Fibroblast of peridontal ligament (primary cell): Measurements from ENCODE around the gene DSCAML1.
A peak's percentile ranks its signal among the peaks of the same experiment; 100 is the strongest.

ENCODE experiments used
- DNase-seq: peaks from one replicate; pipeline ENCODE4 v3.0.0-alpha.2; 2010; ENCODE audit errors: extremely low read depth

Gene DSCAML1, protein sequence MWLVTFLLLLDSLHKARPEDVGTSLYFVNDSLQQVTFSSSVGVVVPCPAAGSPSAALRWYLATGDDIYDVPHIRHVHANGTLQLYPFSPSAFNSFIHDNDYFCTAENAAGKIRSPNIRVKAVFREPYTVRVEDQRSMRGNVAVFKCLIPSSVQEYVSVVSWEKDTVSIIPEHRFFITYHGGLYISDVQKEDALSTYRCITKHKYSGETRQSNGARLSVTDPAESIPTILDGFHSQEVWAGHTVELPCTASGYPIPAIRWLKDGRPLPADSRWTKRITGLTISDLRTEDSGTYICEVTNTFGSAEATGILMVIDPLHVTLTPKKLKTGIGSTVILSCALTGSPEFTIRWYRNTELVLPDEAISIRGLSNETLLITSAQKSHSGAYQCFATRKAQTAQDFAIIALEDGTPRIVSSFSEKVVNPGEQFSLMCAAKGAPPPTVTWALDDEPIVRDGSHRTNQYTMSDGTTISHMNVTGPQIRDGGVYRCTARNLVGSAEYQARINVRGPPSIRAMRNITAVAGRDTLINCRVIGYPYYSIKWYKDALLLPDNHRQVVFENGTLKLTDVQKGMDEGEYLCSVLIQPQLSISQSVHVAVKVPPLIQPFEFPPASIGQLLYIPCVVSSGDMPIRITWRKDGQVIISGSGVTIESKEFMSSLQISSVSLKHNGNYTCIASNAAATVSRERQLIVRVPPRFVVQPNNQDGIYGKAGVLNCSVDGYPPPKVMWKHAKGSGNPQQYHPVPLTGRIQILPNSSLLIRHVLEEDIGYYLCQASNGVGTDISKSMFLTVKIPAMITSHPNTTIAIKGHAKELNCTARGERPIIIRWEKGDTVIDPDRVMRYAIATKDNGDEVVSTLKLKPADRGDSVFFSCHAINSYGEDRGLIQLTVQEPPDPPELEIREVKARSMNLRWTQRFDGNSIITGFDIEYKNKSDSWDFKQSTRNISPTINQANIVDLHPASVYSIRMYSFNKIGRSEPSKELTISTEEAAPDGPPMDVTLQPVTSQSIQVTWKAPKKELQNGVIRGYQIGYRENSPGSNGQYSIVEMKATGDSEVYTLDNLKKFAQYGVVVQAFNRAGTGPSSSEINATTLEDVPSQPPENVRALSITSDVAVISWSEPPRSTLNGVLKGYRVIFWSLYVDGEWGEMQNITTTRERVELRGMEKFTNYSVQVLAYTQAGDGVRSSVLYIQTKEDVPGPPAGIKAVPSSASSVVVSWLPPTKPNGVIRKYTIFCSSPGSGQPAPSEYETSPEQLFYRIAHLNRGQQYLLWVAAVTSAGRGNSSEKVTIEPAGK (N-terminal part only)

GRCh38 chr11:117796872-117797529 is at the start of gene DSCAML1:
DSCAML1 (minus strand) TSS chr11:117797216; CDS start chr11:117797079, 137 bp downstream.
- no peak for DNase-seq

GRCh38 chr11:117843666-117844484 is 46.9 kb upstream of the DSCAML1 start:
- DNase-seq, result peak; percentile 68

- DNase-seq, result no peak
These were observed 45.3 kb upstream of the DSCAML1 start for GRCh38 chr11:117842131-117842941.

DNA sequence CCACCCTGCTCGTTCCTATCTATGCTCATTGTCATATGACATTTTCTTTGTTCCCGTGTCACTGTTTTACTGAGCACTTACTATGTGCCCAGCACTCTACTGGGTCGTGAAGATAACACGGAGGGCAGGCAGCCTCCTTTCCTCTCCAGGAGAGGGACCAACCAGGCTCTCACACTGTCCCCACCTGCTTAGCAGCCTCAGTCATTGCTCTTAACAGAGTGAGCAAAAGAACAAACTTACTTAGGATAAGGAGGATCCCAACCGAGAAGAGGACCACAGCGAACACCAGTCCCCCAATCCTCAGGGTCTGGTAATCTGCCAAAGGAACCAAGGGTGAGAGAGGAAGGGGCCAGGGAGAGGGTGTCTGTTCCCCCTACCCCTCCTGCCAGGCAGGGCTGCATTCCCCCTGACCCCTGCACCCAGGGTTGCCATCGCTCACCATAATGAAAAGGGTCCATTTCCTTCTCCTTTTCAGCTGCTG is 44.6 kb upstream of the DSCAML1 start:
- DNase-seq, result no peak

DNA sequence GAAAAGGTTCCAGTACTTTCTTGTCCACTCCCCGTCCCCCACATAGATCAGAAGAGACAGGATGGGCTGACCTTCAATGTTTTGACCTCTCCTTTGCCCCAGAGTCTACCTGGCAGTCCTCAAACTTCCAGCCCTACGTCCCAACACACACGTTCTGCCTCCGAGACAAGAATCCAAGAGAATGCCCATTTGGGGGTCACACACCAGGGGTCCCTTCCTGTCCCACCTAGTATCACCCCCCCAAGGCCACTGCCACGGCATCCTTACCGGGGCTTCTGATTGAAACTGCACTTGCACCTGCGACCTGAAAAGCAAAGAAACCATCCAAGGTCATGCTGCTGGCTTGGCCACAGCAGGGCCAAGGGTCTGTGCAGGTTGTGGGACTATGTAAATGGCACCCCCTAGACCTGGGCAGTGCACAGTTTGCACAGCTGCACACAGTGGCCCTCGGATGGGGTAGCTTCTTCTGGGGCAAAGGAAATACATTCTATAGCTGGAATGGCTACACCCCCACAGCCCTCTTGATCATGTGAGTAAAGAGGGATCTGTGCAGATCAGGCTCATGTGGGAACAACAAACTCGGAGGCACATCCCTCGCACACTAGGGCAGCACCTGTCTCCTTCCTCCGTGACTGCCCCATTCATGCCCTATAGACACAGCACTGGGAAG is 44.0 kb upstream of the DSCAML1 start:
- DNase-seq, result no peak

- no peak for DNase-seq
These were observed 43.2 kb upstream of the DSCAML1 start for GRCh38 chr11:117839936-117840813.

GRCh38 chr11:117839380-117839881 is 42.4 kb upstream of the DSCAML1 start:
- no peak for DNase-seq

DNA sequence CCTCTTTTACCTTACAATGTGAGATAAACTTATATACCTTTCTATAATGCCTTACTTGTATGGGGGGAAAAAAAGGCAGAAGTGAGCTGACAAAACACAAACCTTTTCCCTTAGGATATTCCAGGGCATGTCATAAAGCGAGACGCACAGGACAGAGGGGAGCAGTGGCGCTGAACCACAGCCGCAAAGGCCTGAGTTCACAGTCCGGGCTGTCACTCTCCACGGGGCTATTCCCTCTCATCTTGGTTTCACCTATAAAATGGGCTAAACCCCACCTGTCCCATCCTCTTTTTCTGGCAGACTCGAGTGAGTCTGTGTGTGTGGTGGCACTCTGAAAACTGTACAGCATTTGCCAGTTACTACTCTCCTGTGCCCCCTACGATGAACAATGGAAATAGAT is 41.9 kb upstream of the DSCAML1 start:
- no peak for DNase-seq

DNA sequence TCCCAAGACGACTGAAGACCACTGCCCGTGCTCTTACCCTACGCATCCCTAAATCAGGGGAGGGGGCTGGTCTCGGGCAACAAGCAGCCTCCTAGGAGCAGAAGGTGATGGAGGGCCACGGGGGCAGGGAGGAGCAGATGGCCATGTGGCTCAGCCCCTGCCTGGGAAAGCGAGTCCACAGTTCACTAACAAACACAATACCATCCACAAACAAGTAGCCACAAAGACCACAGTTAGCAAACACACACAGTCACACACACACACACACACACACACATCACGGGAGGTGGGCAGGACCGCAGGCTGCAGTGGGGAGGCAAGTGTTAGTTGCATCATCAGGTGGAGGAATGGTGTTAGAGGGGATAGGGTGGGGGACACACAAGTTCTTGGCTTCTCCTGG is 40.8 kb upstream of the DSCAML1 start:
- DNase-seq, result no peak

DNA sequence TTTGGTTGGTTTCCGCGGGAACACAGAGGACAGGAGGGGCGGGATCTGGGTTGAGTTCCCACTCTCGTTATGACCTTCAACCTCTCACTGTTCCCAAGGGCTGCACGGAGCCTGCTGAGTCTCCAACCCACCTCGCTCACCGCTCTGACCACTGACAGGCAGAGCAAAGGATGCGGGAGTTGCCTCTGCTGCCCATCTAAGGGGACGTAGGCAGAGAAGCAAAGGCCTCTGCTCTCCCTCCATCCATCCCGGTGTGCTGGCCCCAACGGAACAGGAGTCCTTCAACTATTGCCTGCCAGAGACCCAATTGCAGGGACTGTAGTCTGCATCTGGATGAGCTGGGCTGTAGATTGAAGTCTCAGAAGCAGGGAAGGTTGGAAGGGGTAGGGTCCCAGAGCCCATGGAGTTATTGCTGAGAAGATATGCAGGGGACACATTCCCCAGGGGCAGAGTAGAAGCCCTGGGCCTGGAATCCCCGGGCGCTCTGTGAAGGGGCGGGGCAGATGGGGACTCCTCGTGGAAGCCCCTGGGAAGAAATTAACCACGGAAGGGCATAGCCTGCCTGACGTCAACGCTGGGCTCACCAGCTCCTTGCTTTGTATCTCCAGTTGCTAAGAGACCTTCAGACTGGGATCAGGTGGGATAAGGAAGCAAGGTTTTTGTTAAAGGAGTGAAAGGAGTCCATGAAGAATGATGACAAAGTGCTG is 40.2 kb upstream of the DSCAML1 start:
- no peak for DNase-seq

DNA sequence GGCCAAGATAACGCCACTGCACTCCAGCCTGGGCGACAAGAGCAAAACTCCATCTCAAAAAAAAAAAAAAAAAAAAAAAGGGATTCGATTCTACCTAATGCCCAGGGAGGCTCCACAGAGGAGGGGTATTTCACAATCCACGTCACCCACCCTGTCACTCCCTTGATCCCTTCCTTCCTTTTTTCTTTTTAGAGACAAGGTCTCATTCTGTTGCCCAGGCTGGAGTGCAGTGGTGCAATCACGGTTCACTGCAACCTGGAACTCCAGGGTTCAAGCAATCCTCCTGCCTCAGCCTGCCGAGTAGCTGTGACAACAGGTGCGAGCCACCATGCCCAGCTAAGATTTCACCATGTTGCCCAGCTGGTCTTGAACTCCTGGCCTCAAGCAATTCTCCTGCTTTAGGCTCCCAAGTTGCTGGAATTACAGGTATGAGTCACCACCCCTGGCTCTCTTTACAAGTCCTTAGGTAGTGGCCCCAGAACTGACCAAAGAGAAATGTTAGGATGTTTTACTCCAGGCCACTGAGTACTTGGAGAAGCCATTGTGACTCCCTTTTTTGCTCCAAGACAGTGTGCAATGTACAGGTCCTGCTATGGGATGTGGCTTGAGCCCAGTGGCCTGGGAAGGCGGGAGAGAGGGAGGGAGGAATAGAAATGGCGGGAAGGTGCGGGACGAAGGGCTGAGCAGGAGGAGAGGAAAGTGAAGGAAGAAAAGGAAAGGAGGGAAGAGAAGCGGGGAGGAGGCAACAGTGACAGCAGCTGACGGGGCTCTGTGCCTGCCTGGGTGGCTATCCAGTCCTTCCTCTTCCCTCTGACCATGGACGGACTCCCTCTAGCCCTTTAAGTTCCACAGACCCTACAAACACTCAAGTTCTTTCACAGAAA is 39.3 kb upstream of the DSCAML1 start:
- no peak for DNase-seq

DNA sequence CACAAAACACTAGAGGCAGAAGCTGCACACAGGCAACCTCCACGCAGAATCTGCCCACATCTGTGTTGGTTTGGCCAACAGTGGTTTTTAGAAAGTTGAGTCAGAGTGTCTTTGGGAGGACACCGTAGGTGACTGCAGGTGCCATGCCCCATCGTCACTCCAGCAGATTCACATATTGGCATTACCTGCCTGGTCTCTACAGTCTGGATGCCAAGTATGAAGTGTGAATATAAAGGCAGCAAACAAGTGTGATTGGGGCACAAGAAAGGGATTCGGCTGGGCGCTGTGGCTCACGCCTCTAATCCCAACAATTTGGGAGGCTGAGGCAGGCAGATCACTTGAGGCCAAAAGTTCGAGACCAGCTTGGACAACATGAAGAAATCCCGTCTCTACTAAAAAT is 38.6 kb upstream of the DSCAML1 start:
- DNase-seq, result no peak

GRCh38 chr11:117834838-117835443 is 37.9 kb upstream of the DSCAML1 start:
- no peak for DNase-seq

DNA sequence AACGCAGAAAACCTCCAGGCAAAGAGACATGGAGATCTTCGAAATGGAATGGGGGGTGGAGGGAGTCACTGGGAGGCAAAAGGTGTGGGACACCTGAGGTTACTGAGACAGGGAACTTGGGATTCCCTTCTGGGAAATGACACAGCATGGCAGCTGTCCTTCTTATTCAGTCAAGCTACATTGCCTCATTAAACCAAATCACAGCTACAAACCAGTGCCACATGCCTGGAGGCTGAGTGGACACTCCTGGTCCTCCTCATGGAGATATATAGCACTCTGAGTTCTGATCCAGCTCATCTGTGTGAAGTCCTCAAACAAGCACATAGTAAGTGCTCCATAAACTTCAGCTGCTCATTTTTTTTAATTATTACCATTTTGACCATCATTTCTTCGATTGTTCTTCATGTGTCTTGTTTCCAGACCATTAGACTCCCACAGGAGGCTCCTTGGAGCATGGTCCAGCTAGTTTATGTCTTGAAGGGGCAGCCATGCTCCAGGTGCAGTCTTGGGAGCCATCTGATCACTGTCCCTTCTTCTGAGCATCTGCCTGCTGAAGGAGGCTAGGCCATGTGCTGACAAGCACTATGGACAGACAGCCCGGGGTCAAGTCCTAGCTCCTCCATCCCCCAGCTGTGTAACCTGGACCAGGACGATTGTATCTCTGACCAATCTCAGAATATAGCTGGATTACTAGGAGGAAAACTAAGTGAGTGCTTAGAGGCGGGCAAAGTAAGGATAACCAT is 37.2 kb upstream of the DSCAML1 start:
- no peak for DNase-seq

GRCh38 chr11:117833401-117833891 is 36.4 kb upstream of the DSCAML1 start:
- no peak for DNase-seq
